Ovary (tissue), 9 donors: ENCODE measurements around the gene TNFRSF6B. TPM values are rescaled to one million over a fixed set of nuclear protein-coding genes. Genes with fewer than 3 reads are reported as not detected.

Experiments
- DNase-seq, 5 donors: peaks; one replicate each; pipeline ENCODE4 v3.0.0-alpha.2; 2019 to 2020
- H3K27ac ChIP-seq, 2 donors: fragments of 200-600 bp; one replicate each; pipeline versions ENCODE4 v1.5.1 to v1.8.0; 2019 to 2022
- H3K27me3 ChIP-seq: fragments of 200-600 bp; one replicate; pipeline ENCODE4 v1.8.0; 2022
- H3K36me3 ChIP-seq: fragments of 200-600 bp; sonication (generic); one replicate; pipeline ENCODE4 v1.5.1; 2019
- H3K4me1 ChIP-seq: one replicate; pipeline ENCODE4 v1.8.1; 2013; ENCODE audit warnings: mild to moderate bottlenecking, moderate library complexity; ENCODE audit not compliant: insufficient read depth
- H3K4me3 ChIP-seq: fragments of 200-600 bp; sonication (generic); one replicate; pipeline ENCODE4 v1.5.1; 2017
- H3K9me3 ChIP-seq, 2 donors: fragments of 200-600 bp in 1 of 2; sonication (generic) in 1 of 2; one replicate each; pipeline versions ENCODE4 v1.5.1 to v1.8.1; 2013 to 2019; ENCODE audit warnings: mild to moderate bottlenecking in 1 of 2, moderate library complexity in 1 of 2
- CTCF ChIP-seq, 3 donors: fragments of 450-650 bp in 2 of 3; fragments of 200-600 bp in 1 of 3; IDR thresholded peaks; one replicate each; pipeline versions ENCODE4 v1.5.1 to v1.8.0; 2016 to 2022; ENCODE audit warnings: antibody characterized with exemption in 3 of 3, mild to moderate bottlenecking in 1 of 3
- EP300 ChIP-seq: sonication (generic); formaldehyde crosslinking; IDR thresholded peaks from one replicate; pipeline ENCODE4 v1.6.1; 2017; ENCODE audit warnings: antibody characterized with exemption
- POLR2A ChIP-seq: fragments of 450-650 bp; IDR thresholded peaks from one replicate; pipeline ENCODE4 v1.6.1; 2017; ENCODE audit warnings: antibody characterized with exemption, mild to moderate bottlenecking, moderate library complexity
- WGBS, 3 donors: extraction: QIAGEN DNeasy Blood & Tissue Kit in 1 of 3; methylation state at CpG; one replicate each; pipeline versions ENCODE4 v1.1.5 to v1.1.7; 2013 to 2017; 5-methylcytosine and 5-hydroxymethylcytosine counted together
- intact Hi-C, 4 donors: fragments of 100-400 bp; cut with DNase I; formaldehyde crosslinking; loops; one replicate each; pipeline versions ENCODE4 v1.11.0 to v1.15.1; 2022 to 2023
- polyA plus RNA-seq, 2 donors: library from polyadenylated mRNA; stranded (reverse); fragments of 200-250 nt in 1 of 2; fragments of 350-450 nt in 1 of 2; fragmentation: Illumina TruSeq in 1 of 2; extraction: RNeasy Lipid Tissue Mini Kit (QIAGEN cat#74804) in 1 of 2; gene quantifications; one replicate each; pipeline ENCODE4 v1.2.3, GENCODE V29; 2013 to 2014
- total RNA-seq, 7 donors: library from RNA; depleted of rRNA in 2 of 7; stranded (reverse); fragments of >200 nt in 2 of 7; fragmentation: NEBNext Ultra II Directional in 3 of 7; extraction: Animal tissue kit (Norgen Biotek cat#: 25700) in 3 of 7; gene quantifications; one replicate each; pipeline versions ENCODE4 v1.1.0 to v1.2.4, GENCODE V29; 2016 to 2023
- donor health status: DM: no; HTN: no; CAD: no; lungs with moderate emphysema.
- donor health status: DM: no; HTN: no; CAD: no.
- donor health status: Bipolar disorder and iron deficiency.
- donor health status: DM: yes; HTN: yes; CAD: no.
- donor health status: DM: no; HTN: no; CAD: no.
- donor health status: DM: yes; HTN: yes; CAD: no.

The TNFRSF6B gene
- total and polyA plus RNA-seq, 9 donors = 2.0 to 7.0 (median 4.2) TPM; not detected in 1

DNA sequence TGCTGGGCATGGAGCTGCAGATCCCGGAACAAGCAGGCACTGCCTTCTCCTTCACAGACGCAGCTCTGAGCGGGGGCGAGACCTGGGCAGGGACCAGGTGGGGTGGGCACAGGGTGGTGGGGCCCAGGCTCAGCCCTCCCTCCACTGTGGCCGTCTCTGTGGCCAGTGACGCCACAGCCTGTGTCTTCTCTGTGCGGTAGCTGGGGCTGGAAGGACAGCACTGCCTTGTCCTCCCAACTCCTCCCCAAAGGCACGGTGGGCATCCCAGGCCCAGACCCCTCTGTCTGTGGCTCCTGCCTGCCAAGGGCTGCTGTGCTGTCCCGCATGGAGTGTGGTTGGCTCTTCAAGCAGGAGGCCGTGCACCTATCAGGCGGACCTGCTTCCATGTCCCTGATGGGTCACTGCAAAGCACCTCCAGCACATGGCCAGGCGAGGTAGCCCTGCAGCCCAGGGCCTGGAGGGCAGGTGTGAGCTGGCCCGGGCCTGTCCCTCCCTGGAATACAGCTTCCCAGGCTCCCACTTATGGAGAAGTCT lies 14.8 kb upstream of the TNFRSF6B start:
- intact Hi-C loops = no loop called here
- 89 to 97% (median 92%) methylated on average over 13 of the region's 13 CpGs for WGBS, 3 donors
- H3K27ac ChIP-seq = no peak overlapping the region

GRCh38 chr20:63682384-63683139 lies 13.9 kb upstream of the TNFRSF6B start:
- Histone ChIP-seq H3K4me1 (peaks cover 8% of the 10 kb centered on the region), H3K36me3 (no peaks in the 10 kb centered on the region), H3K27me3 (no peaks in the 10 kb centered on the region), H3K9me3 (no peaks in the 10 kb centered on the region), H3K27ac (peak overlapping the region in 1 of 2 donors; percentile 38), H3K4me3 (no peak overlapping the region)
- intact Hi-C loops = no loop called here
- TF ChIP-seq CTCF (IDR thresholded peaks at IDR 0.05) (no peak), POLR2A (no peak), EP300 (no peak)
- 43 to 49% (median 44%) methylated on average over 19 to 22 of the region's 22 CpGs for WGBS, 3 donors
- peak in 3 of 5 donors; percentile 44 to 62 (median 51) for DNase-seq

More for the DNA sequence above, 14.8 kb upstream of the TNFRSF6B start:
- TF ChIP-seq POLR2A (no peak), EP300 (no peak), CTCF (IDR thresholded peaks at IDR 0.05) (no peak)
- Histone ChIP-seq H3K4me3 (no peak overlapping the region), H3K27me3 (no peaks in the 10 kb centered on the region), H3K4me1 (peaks cover 4% of the 10 kb centered on the region), H3K36me3 (no peaks in the 10 kb centered on the region), H3K9me3 (no peaks in the 10 kb centered on the region)
- DNase-seq = no peak

- Histone ChIP-seq H3K4me3 (no peak overlapping the region), H3K27ac (no peak overlapping the region), H3K27me3 (no peaks in the 10 kb centered on the region), H3K9me3 (no peaks in the 10 kb centered on the region), H3K4me1 (peaks cover 10% of the 10 kb centered on the region), H3K36me3 (no peaks in the 10 kb centered on the region)
- WGBS, 3 donors = 83 to 92% (median 91%) methylated on average over 19 to 21 of the region's 21 CpGs
- TF ChIP-seq CTCF (IDR thresholded peaks at IDR 0.05) (no peak), POLR2A (no peak), EP300 (no peak)
- intact Hi-C loops = no loop called here
- DNase-seq = peak in 2 of 5 donors; percentile 35 to 50
Observed at GRCh38 chr20:63685269-63686026, 11.0 kb upstream of the TNFRSF6B start.

DNA sequence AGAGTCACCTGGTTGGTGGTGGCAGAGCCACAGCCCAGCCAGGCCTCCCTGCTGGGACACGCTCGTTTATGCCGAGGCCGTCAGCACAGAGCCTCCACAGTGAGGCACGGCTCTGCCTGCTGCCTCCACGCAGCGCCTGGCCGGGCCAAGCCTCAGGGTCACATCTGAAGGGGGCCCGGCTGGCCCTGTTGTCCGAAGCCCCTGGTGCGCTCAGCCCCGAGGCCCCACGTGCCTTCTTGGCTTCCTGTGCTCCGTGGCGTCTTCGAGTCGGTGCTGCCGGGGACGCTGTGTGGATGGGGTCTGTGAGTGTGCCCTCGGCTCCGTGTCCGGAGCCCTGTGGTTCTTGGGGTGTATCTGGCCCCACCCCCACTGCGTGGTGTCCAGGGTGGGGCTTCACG lies 10.4 kb upstream of the TNFRSF6B start:
- 87 to 89% (median 88%) methylated on average over 24 of the region's 24 CpGs for WGBS, 3 donors
- intact Hi-C loops = no loop called here
- no peak overlapping the region for H3K4me3 ChIP-seq
- no peaks in the 10 kb centered on the region for H3K36me3 ChIP-seq
- no peak for TF ChIP-seq POLR2A
- peak in 1 of 5 donors; percentile 51 for DNase-seq
- H3K27ac ChIP-seq = peak overlapping the region in 1 of 2 donors; percentile 29
- H3K27me3 ChIP-seq = no peaks in the 10 kb centered on the region
- H3K4me1 ChIP-seq = peaks cover 10% of the 10 kb centered on the region
- no peaks in the 10 kb centered on the region for H3K9me3 ChIP-seq
